Tibial artery (tissue), 4 donors: ENCODE results near the gene KLHL20.
"Not testable (repeated sequence)": the region's sequence is repeated elsewhere in the genome, so short reads cannot be mapped to it uniquely, and the experiment has no call there.

Experiments
- DNase-seq, 2 donors: peaks; one replicate each; pipeline ENCODE4 v3.0.0-alpha.2; 2019
- H3K27ac ChIP-seq, 2 donors: fragments of 200-600 bp; sonication (generic) in 1 of 2; 1 replicate in 1 of 2; 2 replicates in 1 of 2; pipeline ENCODE4 v1.5.1; 2018 to 2019; ENCODE audit warnings: mild to moderate bottlenecking in 1 of 2
- H3K27me3 ChIP-seq, 2 donors: fragments of 200-600 bp; sonication (generic) in 1 of 2; one replicate each; pipeline versions ENCODE4 v1.5.1 to v1.6.0; 2016 to 2019
- H3K36me3 ChIP-seq, 3 donors: fragments of 200-600 bp; sonication (generic) in 2 of 3; one replicate each; pipeline ENCODE4 v1.5.1; 2016 to 2019; ENCODE audit warnings: mild to moderate bottlenecking in 2 of 3
- H3K4me1 ChIP-seq, 4 donors: fragments of 200-600 bp; sonication (generic) in 2 of 4; 1 replicate in 3 of 4; 2 replicates in 1 of 4; pipeline ENCODE4 v1.5.1; 2016 to 2019
- H3K4me3 ChIP-seq, 2 donors: fragments of 200-600 bp; sonication (generic) in 1 of 2; 1 replicate in 1 of 2; 2 replicates in 1 of 2; pipeline ENCODE4 v1.5.1; 2018 to 2019; ENCODE audit warnings: mild to moderate bottlenecking in 2 of 2
- H3K9me3 ChIP-seq, 3 donors: fragments of 200-600 bp; sonication (generic) in 1 of 3; one replicate each; pipeline ENCODE4 v1.5.1; 2016 to 2019
- intact Hi-C: fragments of 100-400 bp; cut with DNase I; formaldehyde crosslinking; loops from one replicate; pipeline ENCODE4 v1.15.0; 2023; ENCODE audit warnings: low total_unique reads
- TF ChIP-seq, protein P1 (sequence below), 2 experiments: fragments of 200-600 bp in 1 of 2; fragments of 450-650 bp in 1 of 2; IDR thresholded peaks; one replicate each; pipeline ENCODE4 v1.5.1; 2017 to 2019; ENCODE audit warnings: antibody characterized with exemption in 2 of 2, mild to moderate bottlenecking in 1 of 2, moderate library complexity in 1 of 2

KLHL20 gene

DNA sequence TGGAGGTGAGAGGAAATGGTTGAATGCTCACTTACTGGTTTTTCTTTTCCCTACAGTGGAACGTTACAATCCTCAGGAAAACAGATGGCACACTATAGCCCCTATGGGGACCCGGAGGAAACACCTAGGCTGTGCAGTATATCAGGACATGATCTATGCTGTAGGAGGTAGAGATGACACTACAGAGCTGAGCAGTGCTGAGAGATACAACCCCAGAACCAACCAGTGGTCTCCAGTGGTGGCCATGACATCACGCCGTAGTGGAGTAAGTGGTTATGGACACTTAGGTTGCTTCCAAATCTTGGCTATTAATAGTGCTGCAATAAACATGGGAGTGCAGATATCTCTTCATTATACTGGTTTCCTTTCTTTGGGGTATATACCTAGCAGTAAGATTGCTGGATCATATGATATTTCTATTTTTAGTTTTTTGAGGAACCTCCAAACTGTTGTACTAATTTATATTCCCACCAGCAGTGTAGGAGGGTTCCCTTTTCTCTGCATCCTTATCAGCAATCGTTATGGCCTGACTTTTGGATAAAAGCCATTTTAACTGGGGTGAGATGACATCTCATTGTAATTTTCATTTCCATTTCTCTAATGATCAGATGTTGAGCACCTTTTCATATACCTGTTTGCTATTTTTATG, 60.9 kb downstream of the KLHL20 start:
- H3K4me1 ChIP-seq: no peaks in the 10 kb centered on the region
- H3K27ac ChIP-seq: no peak overlapping the region
- intact Hi-C loops: no loop called here
- TF ChIP-seq, protein P1, sequence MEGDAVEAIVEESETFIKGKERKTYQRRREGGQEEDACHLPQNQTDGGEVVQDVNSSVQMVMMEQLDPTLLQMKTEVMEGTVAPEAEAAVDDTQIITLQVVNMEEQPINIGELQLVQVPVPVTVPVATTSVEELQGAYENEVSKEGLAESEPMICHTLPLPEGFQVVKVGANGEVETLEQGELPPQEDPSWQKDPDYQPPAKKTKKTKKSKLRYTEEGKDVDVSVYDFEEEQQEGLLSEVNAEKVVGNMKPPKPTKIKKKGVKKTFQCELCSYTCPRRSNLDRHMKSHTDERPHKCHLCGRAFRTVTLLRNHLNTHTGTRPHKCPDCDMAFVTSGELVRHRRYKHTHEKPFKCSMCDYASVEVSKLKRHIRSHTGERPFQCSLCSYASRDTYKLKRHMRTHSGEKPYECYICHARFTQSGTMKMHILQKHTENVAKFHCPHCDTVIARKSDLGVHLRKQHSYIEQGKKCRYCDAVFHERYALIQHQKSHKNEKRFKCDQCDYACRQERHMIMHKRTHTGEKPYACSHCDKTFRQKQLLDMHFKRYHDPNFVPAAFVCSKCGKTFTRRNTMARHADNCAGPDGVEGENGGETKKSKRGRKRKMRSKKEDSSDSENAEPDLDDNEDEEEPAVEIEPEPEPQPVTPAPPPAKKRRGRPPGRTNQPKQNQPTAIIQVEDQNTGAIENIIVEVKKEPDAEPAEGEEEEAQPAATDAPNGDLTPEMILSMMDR (IDR thresholded peaks at IDR 0.05): no peak
- no peak for DNase-seq
- peaks cover 24 to 58% (median 47%) of the 10 kb centered on the region in 3 donors for H3K36me3 ChIP-seq
- H3K4me3 ChIP-seq: no peak overlapping the region
- no peaks in the 10 kb centered on the region for H3K27me3 ChIP-seq
- no peaks in the 10 kb centered on the region for H3K9me3 ChIP-seq

DNA sequence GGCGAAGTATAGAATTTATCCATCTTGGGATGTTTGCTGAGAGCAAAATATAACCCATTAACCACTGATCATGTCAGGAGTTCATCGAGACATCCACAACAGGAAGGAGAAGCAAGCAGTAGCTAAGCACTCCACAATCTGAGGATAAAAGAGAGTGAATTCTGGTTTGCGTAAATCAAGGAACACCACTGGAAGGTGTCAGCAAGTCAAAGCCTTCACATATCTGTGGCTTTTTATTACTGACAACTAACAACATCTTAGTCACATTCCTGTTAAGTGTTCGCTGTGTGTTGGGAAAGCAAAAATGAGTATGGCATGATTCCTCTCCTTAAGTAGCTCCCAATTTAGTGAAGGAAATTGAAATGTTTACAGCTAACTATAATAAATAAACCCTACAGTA, 65.2 kb downstream of the KLHL20 start:
- Histone ChIP-seq H3K9me3 (no peaks in the 10 kb centered on the region), H3K27ac (no peak overlapping the region), H3K36me3 (peaks cover 61 to 91% (median 79%) of the 10 kb centered on the region in 3 donors), H3K4me1 (no peaks in the 10 kb centered on the region), H3K4me3 (no peak overlapping the region), H3K27me3 (no peaks in the 10 kb centered on the region)
- DNase-seq: no peak
- intact Hi-C loops: no loop called here
- TF ChIP-seq, protein P1 (IDR thresholded peaks at IDR 0.05): no peak

GRCh38 chr1:173784997-173785396, 70.2 kb downstream of the KLHL20 start:
- H3K27ac ChIP-seq: no peak overlapping the region
- peaks cover 62 to 71% (median 69%) of the 10 kb centered on the region in 3 donors for H3K36me3 ChIP-seq
- no peaks in the 10 kb centered on the region for H3K4me1 ChIP-seq
- no peaks in the 10 kb centered on the region for H3K9me3 ChIP-seq
- DNase-seq: no peak
- H3K4me3 ChIP-seq: no peak overlapping the region
- H3K27me3 ChIP-seq: no peaks in the 10 kb centered on the region
- TF ChIP-seq, protein P1 (IDR thresholded peaks at IDR 0.05): no peak
- intact Hi-C loops: no loop called here

DNA sequence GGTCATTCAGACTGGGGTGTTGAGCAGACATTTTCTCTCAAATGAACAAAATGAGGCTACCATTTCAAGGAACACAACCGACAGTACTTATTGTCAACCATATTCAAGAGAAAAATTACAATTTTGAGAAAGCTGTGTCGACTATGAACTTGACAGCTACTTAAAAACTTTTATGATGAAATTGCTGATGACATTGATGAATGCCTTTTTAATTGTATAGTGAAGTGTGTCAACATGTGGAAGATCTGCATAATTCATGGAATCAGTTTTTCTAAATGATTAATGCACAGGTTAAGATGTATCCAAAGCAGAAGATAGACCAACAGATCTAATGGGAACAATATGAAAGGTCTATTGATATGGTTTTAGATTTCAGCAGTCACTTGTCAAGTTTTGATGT, 75.1 kb downstream of the KLHL20 start:
- H3K36me3 ChIP-seq: peaks cover 15 to 24% (median 23%) of the 10 kb centered on the region in 3 donors
- H3K27ac ChIP-seq: no peak overlapping the region
- H3K4me1 ChIP-seq: no peaks in the 10 kb centered on the region
- no peaks in the 10 kb centered on the region for H3K9me3 ChIP-seq
- intact Hi-C loops: no loop called here
- DNase-seq: no peak
- H3K27me3 ChIP-seq: no peaks in the 10 kb centered on the region
- H3K4me3 ChIP-seq: no peak overlapping the region
- TF ChIP-seq, protein P1 (IDR thresholded peaks at IDR 0.05): no peak

DNA sequence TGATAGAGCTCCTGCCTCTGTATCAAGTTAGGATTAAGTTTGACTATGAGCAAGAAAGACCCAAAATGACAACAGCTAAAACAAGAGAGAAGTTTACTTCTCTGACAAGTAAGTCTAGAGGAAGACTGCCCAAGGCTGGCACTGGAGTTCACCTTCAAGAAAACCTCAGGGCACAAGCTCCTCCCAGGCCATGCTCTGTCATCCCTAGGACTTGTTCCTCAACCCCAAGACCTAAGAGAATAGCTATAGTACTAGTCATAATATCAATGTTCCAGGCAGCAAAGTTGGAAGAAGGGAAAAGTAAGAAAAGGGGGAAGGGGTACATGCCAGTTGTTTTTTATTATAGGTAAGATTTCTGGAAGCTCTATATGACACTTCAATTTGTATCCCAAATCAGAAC, 83.3 kb downstream of the KLHL20 start:
- no peak for DNase-seq
- no peak overlapping the region for H3K4me3 ChIP-seq
- peaks cover 0 to 4% (median 0%) of the 10 kb centered on the region in 3 donors for H3K36me3 ChIP-seq
- H3K4me1 ChIP-seq: no peaks in the 10 kb centered on the region
- no peaks in the 10 kb centered on the region for H3K27me3 ChIP-seq
- H3K9me3 ChIP-seq: no peaks in the 10 kb centered on the region
- H3K27ac ChIP-seq: no peak overlapping the region
- TF ChIP-seq, protein P1 (IDR thresholded peaks at IDR 0.05): no peak
- intact Hi-C loops: no loop called here

GRCh38 chr1:173799995-173800394, 85.2 kb downstream of the KLHL20 start:
- H3K36me3 ChIP-seq, H3K9me3 ChIP-seq, intact Hi-C loops, DNase-seq, H3K4me3 ChIP-seq, H3K27me3 ChIP-seq, H3K4me1 ChIP-seq, H3K27ac ChIP-seq: not testable (repeated sequence)
